ENCODE measurements around the gene IGHMBP2.
"Not testable (repeated sequence)": the region's sequence is repeated elsewhere in the genome, so short reads cannot be mapped to it uniquely, and the experiment has no call there.

IGHMBP2 gene

DNA sequence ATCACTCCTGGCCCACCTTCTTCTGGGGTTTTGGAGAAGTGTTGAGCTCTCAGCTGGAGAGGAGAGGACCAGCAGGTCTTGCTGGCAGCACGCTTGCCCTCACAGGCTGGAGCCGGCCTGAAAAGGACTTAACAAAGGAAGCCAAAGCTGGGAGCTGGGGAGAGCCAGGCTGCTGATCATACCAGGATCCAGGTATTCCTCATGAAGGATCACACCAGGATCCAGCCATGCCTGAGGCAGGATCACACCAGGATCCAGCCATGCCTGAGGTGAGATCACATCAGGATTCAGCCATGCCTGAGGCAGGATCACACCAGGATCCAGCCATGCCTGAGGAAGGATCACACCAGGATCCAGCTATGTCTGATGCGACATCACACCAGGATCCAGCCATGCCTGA lies 60.1 kb downstream of the IGHMBP2 start:
- FAIRE-seq: no peak

DNA sequence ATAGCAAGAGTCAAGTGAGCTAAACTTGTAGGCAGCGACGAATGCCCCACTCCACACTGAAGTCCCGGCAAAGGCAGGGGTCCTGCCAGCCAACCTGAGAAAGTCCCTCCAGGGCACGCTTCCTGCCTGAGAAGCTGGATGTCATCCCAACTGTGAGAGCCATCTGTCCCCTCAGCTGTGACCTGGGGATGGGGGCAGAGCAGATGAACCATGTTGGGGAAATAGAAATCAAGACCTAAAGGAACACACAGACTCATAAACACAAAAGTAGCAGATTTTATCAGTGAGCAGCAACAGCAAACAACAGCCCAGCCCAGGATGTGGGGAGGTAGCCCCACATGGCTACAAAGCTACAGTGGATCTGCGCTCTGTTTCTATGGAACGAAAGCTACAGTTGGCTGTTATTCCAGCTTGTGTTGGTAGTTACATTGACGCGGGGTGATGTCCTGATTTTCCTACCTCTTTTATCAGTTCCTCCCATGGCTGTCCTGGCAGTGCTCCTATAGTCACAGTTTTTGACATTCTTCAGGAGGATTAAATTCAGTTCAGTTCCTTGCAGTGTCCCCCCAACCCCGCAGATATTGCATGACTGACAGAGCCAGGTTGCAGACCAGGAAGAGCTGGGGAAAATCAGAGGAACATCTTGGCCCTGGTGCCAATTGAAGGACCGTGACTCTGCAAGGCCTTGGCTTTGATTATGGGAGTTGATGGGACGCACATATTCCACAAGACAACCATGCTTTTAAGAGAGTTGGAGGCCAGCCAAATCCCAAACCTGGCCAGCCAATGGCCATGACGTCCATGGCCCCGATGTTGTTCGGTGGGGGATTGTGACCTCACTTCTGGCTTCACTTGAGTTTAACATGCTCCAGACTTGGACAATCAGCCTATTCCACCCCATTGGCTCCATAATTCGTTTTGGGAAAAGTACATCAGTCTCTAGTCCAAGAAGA lies 62.5 kb downstream of the IGHMBP2 start:
- DNase-seq (ENCODE audit: insufficient read length, low spot score) (no peak), FAIRE-seq (no peak)
- no peak for TF ChIP-seq POLR2A (IDR thresholded peaks at IDR 0.05; ENCODE audit: low read depth, low read length)

More for the DNA sequence above, 60.1 kb downstream of the IGHMBP2 start:
- no peak for DNase-seq (ENCODE audit: insufficient read length, low spot score)
- 0 out of 2 replicates have a peak, but pooled peaks have one; percentile 12 for TF ChIP-seq POLR2A (IDR thresholded peaks at IDR 0.05; ENCODE audit: low read depth, low read length)

- no peak for DNase-seq (ENCODE audit: insufficient read length, low spot score)
- no peak for TF ChIP-seq POLR2A (IDR thresholded peaks at IDR 0.05; ENCODE audit: low read depth, low read length)
- no peak for FAIRE-seq
Measured at GRCh38 chr11:68966894-68967780, 63.4 kb downstream of the IGHMBP2 start.

GRCh38 chr11:68968306-68969250 lies 64.9 kb downstream of the IGHMBP2 start:
- DNase-seq (ENCODE audit: insufficient read length, low spot score): no peak
- no peak for TF ChIP-seq POLR2A (IDR thresholded peaks at IDR 0.05; ENCODE audit: low read depth, low read length)
- no peak for FAIRE-seq

DNA sequence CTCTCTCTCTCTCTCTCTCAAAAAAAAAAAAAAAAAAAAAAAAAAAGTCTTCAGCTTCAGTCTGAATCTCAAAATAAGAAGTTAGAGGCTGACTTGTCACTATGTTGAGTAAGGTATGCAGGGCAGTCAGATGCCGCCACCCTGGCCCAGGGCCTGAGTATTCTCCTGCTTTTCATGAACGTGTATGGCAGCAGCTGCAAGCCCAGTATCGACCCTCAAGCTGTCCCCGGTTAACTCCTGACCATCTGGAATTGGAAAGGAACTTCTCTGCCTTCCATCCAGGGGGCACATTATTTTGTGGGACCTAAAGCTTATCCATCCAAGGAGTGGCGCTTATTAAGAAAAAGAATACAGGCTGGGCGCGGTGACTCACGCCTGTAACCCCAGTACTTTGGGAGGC lies 65.7 kb downstream of the IGHMBP2 start:
- DNase-seq (ENCODE audit: insufficient read length, low spot score) (no peak), FAIRE-seq (no peak)
- no peak for TF ChIP-seq POLR2A (IDR thresholded peaks at IDR 0.05; ENCODE audit: low read depth, low read length)

- no peak for DNase-seq (ENCODE audit: insufficient read length, low spot score)
- no peak for FAIRE-seq
- TF ChIP-seq POLR2A (IDR thresholded peaks at IDR 0.05; ENCODE audit: low read depth, low read length): no peak
Measured at GRCh38 chr11:68970921-68971636, 67.4 kb downstream of the IGHMBP2 start.

DNA sequence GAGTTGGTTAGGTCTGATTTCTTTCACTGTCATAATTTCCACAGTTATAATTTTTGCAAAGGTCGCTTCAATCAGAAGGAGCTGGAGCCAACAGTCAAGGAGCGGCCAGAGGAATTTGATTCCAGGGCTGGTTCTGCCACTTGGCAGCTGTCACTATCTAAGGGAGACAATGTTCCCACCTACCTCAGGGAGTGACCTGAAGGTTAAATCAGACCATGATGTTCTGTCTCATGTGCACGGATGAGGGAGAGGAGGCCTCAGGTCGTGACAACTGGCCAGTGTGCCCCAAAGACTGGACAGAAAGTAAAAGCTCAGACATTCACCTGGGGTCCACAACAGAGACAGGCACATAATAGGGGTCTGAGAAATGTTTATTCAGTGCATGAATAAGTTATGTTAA lies 69.5 kb downstream of the IGHMBP2 start:
- no peak for TF ChIP-seq POLR2A (IDR thresholded peaks at IDR 0.05; ENCODE audit: low read depth, low read length)
- FAIRE-seq (no peak), DNase-seq (ENCODE audit: insufficient read length, low spot score) (no peak)

DNA sequence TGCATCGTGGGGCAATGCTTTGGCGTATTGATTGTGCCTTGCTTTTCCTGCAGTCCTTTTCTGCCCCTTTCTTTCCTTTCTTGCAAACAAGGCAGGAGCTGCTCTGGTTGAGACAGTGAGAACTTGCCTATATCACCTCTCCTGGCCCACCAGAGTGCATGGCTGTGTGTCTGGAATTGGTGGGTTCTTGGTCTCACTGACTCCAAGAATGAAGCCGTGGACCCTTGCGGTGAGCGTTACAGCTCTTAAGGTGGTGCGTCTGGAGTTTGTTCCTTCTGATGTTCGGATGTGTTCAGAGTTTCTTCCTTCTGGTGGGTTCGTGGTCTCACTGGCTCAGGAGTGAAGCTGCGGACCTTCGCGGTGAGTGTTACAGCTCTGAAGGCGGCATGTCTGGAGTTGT lies 70.0 kb downstream of the IGHMBP2 start:
- DNase-seq (ENCODE audit: insufficient read length, low spot score); FAIRE-seq: not testable (repeated sequence)

DNA sequence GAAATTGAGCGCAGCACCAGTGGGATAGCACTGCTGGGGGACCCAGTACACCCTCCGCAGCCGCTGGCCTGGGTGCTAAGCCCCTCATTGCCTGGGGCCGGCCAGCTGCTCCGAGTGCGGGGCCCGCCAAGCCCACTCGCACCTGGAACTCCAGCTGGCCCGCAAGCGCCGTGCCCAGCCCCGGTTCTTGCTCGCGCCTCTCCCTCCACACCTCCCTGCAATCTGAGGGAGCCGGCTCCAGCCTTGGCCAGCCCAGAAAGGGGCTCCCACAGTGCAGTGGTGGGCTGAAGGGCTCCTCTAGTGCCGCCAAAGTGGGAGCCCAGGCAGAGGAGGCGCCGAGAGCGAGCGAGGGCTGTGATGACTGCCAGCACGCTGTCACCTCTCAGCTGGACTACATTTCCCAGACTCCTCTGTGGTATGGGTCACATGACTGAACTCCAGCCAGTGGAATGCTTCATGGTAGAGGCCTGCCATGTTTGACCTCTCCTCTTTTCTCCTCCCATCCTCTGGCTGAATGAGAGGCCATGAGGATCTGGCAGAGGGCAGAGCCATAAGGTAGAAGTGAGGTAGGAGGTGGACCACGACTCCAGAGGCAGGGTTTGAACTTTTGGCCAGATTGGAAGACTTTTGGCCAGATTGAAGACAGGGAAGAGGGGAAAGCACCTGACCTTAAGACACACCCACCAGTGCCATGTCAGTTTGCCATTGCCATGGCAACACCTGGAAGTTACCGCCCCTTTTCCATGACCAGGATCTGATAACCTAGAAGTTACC lies 70.9 kb downstream of the IGHMBP2 start:
- peak; percentile 67 for DNase-seq (ENCODE audit: insufficient read length, low spot score)
- no peak for TF ChIP-seq POLR2A (IDR thresholded peaks at IDR 0.05; ENCODE audit: low read depth, low read length)
- no peak for FAIRE-seq

- DNase-seq (ENCODE audit: insufficient read length, low spot score): no peak
- no peak for FAIRE-seq
- no peak for TF ChIP-seq POLR2A (IDR thresholded peaks at IDR 0.05; ENCODE audit: low read depth, low read length)
Measured at GRCh38 chr11:68976095-68976494, 72.4 kb downstream of the IGHMBP2 start.

DNA sequence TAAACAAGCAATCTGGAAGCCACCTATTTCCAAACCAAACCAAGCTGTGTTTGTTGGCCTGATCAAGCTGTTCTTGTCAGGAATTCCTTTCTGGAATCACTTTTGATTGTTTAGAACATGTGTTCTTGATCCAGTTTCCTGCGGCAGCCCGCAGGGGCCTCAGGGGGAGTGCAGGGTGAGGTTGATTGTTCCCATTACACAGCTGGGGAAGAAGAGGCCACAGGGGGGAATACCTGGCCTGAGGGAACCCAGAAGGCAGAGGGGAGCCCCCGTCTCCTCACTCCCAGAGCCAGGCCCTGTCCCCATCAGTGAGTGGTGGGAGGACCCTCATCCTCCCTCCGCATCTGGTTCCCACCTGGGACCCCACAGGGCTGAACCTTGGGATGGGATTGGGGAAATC lies 72.9 kb downstream of the IGHMBP2 start:
- FAIRE-seq: no peak
- no peak for TF ChIP-seq POLR2A (IDR thresholded peaks at IDR 0.05; ENCODE audit: low read depth, low read length)
- DNase-seq (ENCODE audit: insufficient read length, low spot score): no peak
